Fibroblast of lung (primary cell): ENCODE measurements around the gene LRCOL1.

ENCODE experiments used
- EZH2 ChIP-seq: IDR thresholded peaks from 2 replicates; pipeline ENCODE4 v1.5.1; 2012; ENCODE audit warnings: low read length, control low read depth, mild to moderate bottlenecking; ENCODE audit errors: missing control alignments
- TF ChIP-seq, protein P1 (sequence below), 2 donors: IDR thresholded peaks in 1 of 2; conservative IDR thresholded peaks in 1 of 2; 1 replicate in 1 of 2; 2 replicates in 1 of 2; pipeline ENCODE4 v1.5.1; 2011 to 2012; ENCODE audit warnings: low read length in 2 of 2, control low read depth in 1 of 2, inconsistent platforms in 1 of 2, low read depth in 1 of 2, mild to moderate bottlenecking in 1 of 2

DNA sequence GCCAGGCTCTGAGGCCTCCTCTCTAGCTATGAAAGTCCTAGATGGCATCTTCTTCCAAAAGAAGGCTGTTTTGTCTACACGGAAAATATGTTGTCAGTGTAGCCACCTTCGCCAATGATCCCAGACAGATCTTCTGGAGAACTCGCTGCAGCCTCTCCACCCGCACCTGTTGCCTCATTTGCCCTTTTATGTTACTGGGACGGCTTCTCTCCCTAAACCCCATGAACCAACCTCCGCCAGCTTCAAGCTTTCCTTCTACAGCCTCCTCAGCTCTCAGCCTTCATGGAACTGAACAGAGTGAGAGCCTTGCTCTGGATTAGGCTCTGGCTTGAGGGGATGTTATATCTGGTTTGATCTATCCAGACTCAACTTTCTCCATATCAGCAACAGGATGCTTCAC is 18.9 kb upstream of the LRCOL1 start:
- TF ChIP-seq, protein P1, sequence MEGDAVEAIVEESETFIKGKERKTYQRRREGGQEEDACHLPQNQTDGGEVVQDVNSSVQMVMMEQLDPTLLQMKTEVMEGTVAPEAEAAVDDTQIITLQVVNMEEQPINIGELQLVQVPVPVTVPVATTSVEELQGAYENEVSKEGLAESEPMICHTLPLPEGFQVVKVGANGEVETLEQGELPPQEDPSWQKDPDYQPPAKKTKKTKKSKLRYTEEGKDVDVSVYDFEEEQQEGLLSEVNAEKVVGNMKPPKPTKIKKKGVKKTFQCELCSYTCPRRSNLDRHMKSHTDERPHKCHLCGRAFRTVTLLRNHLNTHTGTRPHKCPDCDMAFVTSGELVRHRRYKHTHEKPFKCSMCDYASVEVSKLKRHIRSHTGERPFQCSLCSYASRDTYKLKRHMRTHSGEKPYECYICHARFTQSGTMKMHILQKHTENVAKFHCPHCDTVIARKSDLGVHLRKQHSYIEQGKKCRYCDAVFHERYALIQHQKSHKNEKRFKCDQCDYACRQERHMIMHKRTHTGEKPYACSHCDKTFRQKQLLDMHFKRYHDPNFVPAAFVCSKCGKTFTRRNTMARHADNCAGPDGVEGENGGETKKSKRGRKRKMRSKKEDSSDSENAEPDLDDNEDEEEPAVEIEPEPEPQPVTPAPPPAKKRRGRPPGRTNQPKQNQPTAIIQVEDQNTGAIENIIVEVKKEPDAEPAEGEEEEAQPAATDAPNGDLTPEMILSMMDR (conservative IDR thresholded peaks at IDR 0.05 in 1 of 2, IDR thresholded peaks at IDR 0.05 in 1 of 2; ENCODE audit: low read depth in 1 of 2, low read length in 2 of 2) = no peak
- TF ChIP-seq EZH2 = no peak
